Measurements from ENCODE around the gene TNXB. TPM values are rescaled to one million over a fixed set of nuclear protein-coding genes. Genes with fewer than 3 reads are reported as not detected.

The TNXB gene
- total RNA-seq, 3 donors from 2014 or later: 20.1 to 87.0 (median 36.9) TPM

DNA sequence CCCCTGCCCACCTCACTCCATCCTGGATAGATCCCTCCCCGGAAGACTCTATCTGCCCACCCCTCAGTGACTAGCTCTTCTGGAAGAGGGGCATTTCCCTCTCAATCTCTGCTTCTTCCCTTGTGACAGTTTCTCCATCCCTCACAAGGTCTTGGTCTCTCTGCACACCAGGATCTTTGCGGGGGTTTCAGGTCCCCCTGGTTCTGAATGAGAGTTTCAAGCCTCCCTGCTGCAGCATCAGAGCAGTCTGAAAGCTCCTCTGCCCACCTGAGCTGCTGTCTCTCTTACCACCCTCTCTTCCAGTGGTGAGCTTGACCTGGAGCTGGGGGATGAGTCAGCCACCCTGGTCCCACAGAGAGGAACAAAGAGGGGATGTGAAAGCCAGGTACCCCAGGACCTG is 24.4 kb downstream of the TNXB start:
- no peak for DNase-seq
- Histone ChIP-seq H3K4me3 (no peak overlapping the region), H3K4me1 (ENCODE audit: low read depth) (peaks cover 10% of the 10 kb centered on the region), H3K36me3 (ENCODE audit: low read depth) (no peaks in the 10 kb centered on the region), H3K9me3 (no peaks in the 10 kb centered on the region)
- TF ChIP-seq, protein P1, sequence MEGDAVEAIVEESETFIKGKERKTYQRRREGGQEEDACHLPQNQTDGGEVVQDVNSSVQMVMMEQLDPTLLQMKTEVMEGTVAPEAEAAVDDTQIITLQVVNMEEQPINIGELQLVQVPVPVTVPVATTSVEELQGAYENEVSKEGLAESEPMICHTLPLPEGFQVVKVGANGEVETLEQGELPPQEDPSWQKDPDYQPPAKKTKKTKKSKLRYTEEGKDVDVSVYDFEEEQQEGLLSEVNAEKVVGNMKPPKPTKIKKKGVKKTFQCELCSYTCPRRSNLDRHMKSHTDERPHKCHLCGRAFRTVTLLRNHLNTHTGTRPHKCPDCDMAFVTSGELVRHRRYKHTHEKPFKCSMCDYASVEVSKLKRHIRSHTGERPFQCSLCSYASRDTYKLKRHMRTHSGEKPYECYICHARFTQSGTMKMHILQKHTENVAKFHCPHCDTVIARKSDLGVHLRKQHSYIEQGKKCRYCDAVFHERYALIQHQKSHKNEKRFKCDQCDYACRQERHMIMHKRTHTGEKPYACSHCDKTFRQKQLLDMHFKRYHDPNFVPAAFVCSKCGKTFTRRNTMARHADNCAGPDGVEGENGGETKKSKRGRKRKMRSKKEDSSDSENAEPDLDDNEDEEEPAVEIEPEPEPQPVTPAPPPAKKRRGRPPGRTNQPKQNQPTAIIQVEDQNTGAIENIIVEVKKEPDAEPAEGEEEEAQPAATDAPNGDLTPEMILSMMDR (IDR thresholded peaks at IDR 0.05): no peak
- no peak for ATAC-seq
- intact Hi-C loops (cut with DNase I, micrococcal nuclease): no loop called here

DNA sequence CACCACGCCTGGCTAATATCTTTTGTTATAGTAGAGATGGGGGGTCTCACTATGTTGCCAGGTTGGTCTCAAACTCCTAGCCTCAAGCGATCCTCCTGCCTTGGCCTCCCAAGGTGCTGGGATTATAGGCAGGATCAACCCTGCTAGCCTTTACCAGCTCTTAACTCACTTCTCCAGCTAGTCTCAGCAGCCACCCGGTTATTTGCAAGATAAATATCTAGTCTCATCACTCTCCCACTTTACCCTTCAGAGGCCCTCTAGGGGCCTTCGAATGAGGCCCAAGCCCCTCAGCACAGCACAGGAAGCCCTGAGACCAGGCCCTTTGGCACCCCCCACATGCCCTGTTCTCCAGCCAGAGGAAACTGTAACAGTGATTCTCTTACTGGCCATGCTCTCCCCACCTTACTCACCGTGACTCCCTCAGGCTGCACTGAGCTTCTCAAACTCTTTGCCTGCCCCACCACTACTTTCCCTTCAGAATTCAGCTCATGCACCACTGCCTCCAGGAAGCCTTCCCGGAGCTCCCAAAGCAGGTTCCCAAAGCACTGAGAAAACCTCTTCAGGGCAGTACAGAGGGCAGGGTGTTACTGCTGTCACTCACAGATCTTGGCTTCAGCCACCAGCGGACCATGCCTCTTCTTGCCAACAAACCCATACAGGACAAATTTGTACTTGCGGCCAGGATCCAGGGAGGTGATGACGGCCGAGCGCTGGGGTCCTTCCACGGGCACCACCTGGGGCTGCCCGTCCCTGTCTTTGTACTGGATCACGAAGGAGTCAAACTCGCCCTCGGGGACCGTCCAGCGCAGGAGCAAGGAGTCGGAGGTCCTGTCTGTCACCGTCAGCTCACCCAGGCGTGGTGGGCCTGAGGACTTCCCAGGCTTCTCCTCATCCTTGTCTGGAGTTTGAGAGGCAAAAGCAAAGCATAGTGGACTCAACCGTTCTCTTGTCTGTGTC is 25.0 kb downstream of the TNXB start:
- no peaks in the 10 kb centered on the region for H3K36me3 ChIP-seq (ENCODE audit: low read depth)
- H3K4me1 ChIP-seq (ENCODE audit: low read depth): peaks cover 10% of the 10 kb centered on the region
- ATAC-seq (no peak), DNase-seq (no peak)
- no peaks in the 10 kb centered on the region for H3K9me3 ChIP-seq
- no peak overlapping the region for H3K4me3 ChIP-seq
- intact Hi-C loops (cut with DNase I, micrococcal nuclease): no loop called here
- TF ChIP-seq, protein P1 (IDR thresholded peaks at IDR 0.05): no peak

DNA sequence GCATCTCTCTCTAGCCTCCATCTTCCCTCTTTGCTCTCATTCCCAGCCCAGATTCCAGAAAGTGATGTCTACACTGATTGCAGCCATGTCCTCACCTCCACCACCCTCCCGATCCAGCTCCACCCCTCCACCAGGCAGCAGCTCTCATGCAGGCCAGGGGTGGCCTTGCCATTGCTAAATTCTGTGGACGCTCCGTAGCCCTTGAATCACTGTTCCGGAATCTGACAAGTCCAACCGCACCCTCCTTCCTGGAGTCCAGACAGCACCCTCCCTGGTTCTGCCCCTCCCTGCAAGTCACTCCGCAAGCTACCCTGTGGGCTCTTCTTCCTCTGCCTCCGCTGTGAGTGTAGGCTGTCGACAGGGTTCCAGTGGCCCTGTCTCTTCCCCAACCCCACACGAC is 26.2 kb downstream of the TNXB start:
- H3K9me3 ChIP-seq: no peaks in the 10 kb centered on the region
- no peaks in the 10 kb centered on the region for H3K36me3 ChIP-seq (ENCODE audit: low read depth)
- DNase-seq (peak in 2 of 3 donors; percentile 10 to 57), ATAC-seq (peak; percentile 8)
- intact Hi-C loops (cut with DNase I, micrococcal nuclease): no loop called here
- H3K4me1 ChIP-seq (ENCODE audit: low read depth): peaks cover 10% of the 10 kb centered on the region
- TF ChIP-seq, protein P1 (IDR thresholded peaks at IDR 0.05): no peak
- H3K4me3 ChIP-seq: no peak overlapping the region

DNA sequence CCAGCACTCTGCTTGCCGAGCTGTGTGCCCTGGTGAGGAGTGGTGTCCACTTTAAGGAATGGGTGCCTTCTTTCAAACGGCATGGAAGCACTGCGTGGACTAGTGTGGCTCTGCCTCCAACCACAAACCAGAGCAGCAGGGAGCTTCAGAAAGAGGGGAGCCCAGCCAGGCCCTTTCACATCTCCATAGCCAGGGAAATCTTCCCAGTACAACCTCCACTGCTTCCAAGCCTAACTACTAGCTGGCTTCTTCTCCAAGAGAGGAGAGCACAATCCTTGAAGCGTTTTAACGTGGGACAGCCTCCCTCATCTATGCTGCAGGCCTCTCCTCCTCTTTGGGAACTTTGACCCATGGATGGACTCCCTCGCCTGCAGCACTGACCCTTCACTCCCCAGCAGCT is 26.7 kb downstream of the TNXB start:
- Histone ChIP-seq H3K4me1 (ENCODE audit: low read depth) (peaks cover 6% of the 10 kb centered on the region), H3K36me3 (ENCODE audit: low read depth) (no peaks in the 10 kb centered on the region), H3K4me3 (no peak overlapping the region), H3K9me3 (no peaks in the 10 kb centered on the region)
- ATAC-seq (no peak), DNase-seq (no peak)
- TF ChIP-seq, protein P1 (IDR thresholded peaks at IDR 0.05): no peak
- intact Hi-C loops (cut with DNase I, micrococcal nuclease): no loop called here

DNA sequence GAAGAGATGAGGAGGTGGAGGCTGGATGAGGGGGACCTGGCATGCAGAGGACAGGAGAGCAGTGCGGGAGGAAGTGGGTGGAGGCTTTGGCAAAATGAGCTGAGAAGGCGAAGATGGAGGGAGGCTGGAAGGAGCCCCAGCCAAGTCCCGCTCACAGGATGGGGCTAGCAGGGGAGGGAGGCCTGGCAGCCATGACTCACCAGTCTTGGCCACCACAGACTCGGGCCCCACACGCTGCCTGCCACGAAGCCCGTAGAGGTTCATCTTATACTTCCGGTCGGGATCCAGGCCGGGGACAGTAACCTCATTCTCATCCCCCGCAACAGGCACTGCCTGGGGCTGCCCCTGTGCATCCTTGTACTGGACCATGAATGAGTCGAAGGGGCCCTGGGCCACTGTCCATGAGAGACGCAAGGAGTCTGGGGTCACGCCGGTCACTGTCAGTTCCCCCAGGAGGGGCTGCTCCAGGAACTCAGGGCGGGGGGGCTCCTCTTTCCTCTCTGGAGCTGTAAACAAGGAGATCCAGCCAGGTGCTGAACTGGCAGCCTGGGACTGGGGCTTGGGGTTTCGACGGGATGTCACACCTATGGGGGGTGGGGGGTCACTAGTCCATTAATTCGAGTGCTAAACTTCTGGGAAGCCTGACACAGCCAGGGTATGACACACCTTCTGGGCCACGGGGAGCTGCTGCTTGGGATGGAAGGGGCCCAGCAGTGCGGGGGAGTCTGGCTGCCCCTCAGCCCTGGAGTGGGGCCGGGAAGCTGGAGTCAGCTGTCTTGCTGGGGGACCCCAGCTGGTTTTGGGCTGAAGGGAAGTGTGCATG is 27.8 kb downstream of the TNXB start:
- H3K4me1 ChIP-seq (ENCODE audit: low read depth): no peaks in the 10 kb centered on the region
- H3K4me3 ChIP-seq: no peak overlapping the region
- DNase-seq: peak; percentile 27 to 79 (median 43)
- intact Hi-C loops (cut with DNase I, micrococcal nuclease): no loop called here
- TF ChIP-seq, protein P1 (IDR thresholded peaks at IDR 0.05): no peak
- H3K9me3 ChIP-seq: no peaks in the 10 kb centered on the region
- no peaks in the 10 kb centered on the region for H3K36me3 ChIP-seq (ENCODE audit: low read depth)
- ATAC-seq: peak; percentile 56
